NCI-H2029 treated with DMSO at 0.1 percent for 48 hours (cell line): ENCODE results near the gene SPN.
"Not testable (repeated sequence)": the region's sequence is repeated elsewhere in the genome, so short reads cannot be mapped to it uniquely, and the experiment has no call there.

Experiments used
- DNase-seq: peaks from one replicate; lab custom pipeline; 2025; lab: John Stamatoyannopoulos, UW

SPN gene

DNA sequence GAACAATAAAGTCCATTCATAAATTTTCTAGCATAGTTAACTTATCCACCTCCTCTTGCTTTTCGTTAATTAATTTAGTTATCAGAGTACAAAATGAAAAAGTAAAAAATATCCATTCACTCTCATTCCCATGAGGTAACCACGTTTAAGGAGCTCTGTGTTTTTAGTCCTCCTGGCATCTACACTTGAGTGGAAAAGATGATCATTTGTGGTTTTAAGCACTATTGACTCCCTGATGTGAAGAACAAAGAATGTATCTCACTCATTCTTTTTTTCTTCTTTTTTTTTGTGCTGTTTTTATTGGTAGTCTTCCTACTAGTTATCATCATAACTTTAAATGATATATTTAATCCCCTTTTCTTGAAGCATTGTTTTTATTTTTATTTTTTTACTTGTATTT, 42.0 kb downstream of the SPN start:
- no peak for DNase-seq

DNA sequence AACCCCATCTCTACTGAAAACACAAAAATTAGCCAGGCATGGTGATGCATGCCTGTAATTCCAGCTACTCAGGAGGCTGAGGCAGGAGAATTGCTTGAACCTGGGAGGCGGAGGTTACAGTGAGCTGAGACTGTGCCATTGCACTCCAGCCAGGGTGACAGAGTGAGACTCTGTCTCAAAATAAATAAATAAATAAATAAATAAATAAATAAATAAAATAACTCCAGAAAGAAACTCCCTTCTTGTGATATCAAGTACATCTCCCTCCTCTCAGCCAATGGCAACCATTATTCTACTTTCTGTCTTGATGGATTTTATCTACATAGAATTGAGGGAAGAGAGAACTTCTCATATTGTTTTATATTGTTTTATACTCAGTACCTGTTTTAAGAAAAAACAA, 44.1 kb downstream of the SPN start:
- not testable (repeated sequence) for DNase-seq

DNA sequence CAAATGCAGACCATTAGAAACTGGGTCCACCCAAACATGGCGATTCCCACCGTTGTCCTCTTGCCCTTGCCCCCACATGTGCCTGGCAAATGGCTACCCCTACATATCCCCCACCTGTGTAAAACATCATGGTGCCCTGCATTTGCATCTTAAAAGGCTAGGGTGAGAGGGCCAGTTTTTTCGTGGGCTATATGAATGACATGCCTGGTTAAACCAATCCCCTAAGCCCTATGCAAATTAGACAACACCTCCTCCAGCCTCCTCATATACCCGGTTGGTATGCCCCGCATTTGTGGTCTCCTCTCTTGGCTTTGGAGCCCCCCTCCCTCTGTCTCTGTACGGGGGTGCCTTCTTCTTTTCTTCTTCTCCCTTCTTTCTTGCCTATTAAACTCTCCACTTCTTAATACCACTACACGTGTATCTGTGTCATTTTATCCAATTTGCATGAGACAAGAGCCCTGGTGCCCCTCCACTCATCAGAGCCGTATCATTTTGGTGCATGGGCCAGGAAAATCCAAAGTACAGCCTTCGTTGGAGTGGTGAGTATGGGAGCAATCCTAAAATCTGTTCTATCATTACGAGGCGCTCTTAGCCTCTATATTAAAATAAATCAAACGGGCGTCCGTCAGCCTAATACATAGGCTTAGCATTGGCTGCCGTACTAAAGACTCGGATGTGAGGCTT, 46.0 kb downstream of the SPN start:
- DNase-seq, result no peak

DNA sequence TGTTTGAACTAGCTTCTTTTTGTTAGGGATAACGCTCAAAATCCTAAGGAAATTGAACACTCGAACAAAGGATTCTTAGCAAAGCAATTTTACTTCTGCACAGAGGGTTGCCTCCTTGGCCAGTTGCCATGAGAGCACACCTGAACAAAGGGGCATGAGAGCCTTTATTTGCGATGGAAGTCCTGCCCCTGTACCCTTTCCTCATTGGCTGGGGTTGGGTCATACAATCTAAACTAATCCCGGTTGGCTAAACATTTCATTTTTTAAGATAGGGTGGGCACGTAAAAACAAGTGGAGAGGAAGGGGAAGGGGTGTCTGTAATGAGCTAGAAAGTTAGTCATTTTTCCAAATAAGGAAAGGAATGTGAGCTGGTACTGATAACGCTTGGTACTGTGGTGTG, 46.6 kb downstream of the SPN start:
- DNase-seq, result not testable (repeated sequence)

DNA sequence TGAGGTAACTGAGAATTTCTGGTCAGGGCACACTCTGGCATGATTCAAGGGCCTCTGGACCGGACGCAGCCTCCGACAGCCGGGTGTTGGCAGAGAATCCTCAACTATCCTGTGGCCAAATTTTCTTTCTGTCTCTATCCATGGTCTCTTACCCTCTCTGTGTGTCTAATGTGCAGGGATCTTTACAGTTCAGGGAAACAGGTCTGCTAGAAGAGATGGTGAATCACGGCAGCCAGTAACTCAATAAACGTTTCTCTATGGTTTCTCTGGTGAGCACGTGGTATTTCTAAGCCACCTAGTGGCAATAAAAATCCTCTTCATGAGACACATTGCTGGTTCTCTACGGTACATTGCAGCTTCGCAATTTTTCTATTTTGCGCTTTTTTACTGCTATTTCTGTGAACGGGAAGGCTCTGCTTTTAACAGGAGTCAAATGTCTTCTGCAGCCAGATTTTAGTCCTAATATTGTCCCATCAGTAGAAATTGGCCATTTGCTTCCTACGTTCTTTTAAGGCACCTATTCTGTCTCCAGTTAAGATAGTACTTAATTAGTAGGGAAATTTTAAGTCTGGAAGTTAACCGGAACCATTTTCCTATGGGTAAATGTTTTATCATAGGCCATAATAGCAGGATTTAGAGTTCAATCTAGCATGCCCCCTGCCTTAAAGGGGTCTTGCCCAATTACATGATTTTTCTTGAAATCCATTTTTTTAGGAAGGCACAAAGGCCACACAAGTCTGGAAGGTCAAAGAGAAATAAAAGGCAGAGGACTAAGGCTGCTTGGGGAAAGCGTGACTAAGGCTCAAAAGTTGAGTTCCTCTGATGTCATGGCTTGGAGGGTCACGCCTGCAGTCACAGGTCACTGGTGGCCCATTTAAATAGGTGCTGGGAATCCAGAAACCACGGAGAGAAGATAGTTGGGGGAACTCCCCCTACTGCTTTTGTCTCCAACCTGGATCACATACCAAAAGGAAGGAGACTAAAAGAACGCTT, 47.5 kb downstream of the SPN start:
- no peak for DNase-seq

DNA sequence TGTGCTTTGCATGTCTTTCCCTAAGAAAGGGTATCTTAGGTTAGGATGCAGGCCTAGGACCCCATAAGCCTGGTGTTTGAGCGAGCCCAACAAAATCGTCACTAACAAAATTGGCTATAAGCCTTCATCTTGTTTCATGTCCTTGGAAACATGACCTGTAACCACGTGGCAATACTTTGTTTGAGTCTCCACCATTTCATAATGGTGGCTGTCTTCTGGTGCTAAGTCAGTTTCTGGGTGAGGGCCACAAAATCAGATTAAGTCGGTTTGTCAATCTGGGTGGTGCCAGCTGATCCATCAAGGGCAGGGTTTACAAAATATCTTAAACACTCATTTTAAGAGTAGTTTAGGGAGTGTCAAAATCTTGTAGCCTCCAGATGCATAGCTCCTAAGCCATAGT, 49.8 kb downstream of the SPN start:
- no peak for DNase-seq

DNA sequence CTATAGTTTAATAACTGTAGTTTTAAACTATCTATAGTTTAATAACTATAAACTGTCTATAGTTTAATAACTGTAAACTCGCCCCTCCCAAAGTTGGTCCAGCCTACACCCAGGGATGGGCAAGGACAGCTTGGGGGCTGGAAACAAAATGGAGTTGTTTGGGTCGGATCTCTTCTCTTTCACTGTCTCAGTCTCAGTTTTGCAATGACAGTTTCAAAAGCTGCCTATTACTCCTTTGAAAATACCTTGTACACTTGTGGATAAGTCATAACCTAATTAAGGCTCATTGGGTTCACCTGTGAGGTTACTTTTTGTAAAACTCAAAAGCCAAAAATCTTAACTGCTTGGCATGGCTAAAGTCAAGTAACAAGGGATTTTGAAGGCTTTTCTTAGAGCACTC, 51.3 kb downstream of the SPN start:
- no peak for DNase-seq

DNA sequence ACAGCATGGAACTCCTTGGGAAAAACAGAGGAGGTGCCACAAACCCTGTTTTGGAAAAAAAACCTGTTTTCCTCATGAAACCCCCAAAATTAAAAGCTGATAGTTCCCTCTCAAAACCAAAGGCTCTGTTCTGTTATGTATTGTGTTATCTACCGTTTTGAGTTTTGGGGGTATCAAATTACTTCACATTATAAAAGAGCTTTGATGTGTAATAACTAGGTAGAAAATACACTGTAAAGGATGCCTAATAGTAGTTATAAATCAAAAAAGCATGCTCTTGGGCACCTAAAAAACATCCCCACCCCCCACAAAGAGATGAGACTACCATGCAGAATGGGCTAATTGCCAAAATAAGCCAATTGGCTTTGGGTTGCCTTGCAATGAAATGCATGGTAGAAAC, 51.9 kb downstream of the SPN start:
- DNase-seq, result no peak

DNA sequence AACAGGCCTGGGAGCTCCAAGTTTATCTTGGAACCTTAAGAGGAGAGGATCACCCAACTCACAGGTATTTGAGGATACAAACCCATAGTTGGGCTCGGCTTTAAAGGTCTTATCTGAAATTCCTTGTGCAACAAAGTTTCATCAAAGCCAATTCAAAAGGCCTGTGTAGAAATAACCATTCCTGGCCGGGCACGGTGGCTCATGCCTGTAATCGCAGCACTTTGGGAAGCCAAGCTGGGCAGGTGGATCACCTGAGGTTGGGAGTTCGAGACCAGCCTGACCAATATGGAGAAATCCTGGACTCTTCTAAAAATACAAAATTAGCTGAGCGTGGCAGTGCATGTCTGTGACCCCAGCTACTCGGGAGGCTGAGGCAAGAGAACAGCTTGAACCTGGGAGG, 54.1 kb downstream of the SPN start:
- DNase-seq, result no peak

DNA sequence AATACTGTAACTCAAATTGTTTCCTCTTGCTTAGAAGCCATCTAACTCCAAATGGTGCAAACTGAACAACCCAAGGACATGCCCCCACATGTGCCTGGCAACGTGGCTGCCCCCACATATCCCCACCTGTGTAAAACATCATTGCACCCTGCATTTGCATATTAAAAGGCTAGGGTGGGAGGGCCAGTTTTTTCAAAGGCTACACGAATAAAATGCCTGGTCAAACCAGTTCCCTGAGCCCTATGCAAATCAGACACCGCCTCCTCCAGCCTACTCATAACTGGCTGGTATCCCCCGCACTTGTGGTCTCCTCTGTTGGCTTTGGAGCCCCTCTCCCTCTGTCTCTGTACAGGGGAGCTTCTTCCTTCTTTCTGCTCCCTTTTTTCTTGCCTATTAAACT, 56.0 kb downstream of the SPN start:
- DNase-seq, result no peak
